ENCODE measurements around the gene ELL2.

DNA sequence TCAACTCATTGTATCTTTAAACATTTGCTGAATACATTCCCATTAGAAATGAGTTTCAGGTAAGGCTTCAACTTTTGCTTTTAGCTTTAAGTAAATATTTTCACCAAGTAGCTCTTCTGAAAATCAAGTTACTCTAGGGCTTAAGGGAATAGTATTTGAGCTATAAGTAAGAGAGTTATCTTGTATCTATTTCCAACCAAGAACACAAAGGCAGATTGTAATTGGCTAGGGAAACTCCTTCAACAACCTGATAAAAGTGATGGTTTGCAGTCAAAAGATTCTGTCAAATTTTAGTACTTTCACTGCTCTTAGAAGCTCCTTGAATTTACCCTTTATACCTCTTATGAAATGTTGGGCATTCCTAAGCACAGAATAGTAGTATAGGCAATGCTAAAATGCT, 13.0 kb downstream of the ELL2 start:
- TF ChIP-seq, protein P1, sequence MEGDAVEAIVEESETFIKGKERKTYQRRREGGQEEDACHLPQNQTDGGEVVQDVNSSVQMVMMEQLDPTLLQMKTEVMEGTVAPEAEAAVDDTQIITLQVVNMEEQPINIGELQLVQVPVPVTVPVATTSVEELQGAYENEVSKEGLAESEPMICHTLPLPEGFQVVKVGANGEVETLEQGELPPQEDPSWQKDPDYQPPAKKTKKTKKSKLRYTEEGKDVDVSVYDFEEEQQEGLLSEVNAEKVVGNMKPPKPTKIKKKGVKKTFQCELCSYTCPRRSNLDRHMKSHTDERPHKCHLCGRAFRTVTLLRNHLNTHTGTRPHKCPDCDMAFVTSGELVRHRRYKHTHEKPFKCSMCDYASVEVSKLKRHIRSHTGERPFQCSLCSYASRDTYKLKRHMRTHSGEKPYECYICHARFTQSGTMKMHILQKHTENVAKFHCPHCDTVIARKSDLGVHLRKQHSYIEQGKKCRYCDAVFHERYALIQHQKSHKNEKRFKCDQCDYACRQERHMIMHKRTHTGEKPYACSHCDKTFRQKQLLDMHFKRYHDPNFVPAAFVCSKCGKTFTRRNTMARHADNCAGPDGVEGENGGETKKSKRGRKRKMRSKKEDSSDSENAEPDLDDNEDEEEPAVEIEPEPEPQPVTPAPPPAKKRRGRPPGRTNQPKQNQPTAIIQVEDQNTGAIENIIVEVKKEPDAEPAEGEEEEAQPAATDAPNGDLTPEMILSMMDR (IDR thresholded peaks at IDR 0.05; ENCODE audit: insufficient read depth, low read depth, low read length), result no peak
- no peak for TF ChIP-seq EZH2 (IDR thresholded peaks at IDR 0.05; ENCODE audit: insufficient read depth, low read length)

Measured in astrocyte (in vitro differentiated cells and primary cell).